ENCODE measurements around the gene KLHL20.
"Not testable (repeated sequence)": the region's sequence is repeated elsewhere in the genome, so short reads cannot be mapped to it uniquely, and the experiment has no call there.

KLHL20 gene

GRCh38 chr1:173714759-173715537 lies at the start of gene KLHL20:
Gene KLHL20, plus strand, starts transcription at chr1:173714981. Its CDS starts 1,063 bp downstream, at chr1:173716044.
- DNase-seq (ENCODE audit: low read depth) = peak; percentile 93

GRCh38 chr1:173666646-173667045 lies 48.1 kb upstream of the KLHL20 start:
- DNase-seq (ENCODE audit: low read depth) = peak; percentile 5

- peak; percentile 28 for DNase-seq (ENCODE audit: low read depth)
Observed at GRCh38 chr1:173669491-173669941, 45.3 kb upstream of the KLHL20 start, which contains the start of gene ANKRD45. Gene ANKRD45, minus strand, starts transcription at chr1:173669851. Its CDS starts 10,433 bp downstream, at chr1:173659418.

- DNase-seq (ENCODE audit: low read depth) = not testable (repeated sequence)
Observed at GRCh38 chr1:173674496-173674895, 40.3 kb upstream of the KLHL20 start.

- not testable (repeated sequence) for DNase-seq (ENCODE audit: low read depth)
Observed at GRCh38 chr1:173680152-173680551, 34.6 kb upstream of the KLHL20 start.

GRCh38 chr1:173682184-173682583 lies 32.6 kb upstream of the KLHL20 start:
- no peak for DNase-seq (ENCODE audit: low read depth)

- not testable (repeated sequence) for DNase-seq (ENCODE audit: low read depth)
Observed at GRCh38 chr1:173683838-173684237, 30.9 kb upstream of the KLHL20 start.

GRCh38 chr1:173685121-173685520 lies 29.7 kb upstream of the KLHL20 start:
- not testable (repeated sequence) for DNase-seq (ENCODE audit: low read depth)

GRCh38 chr1:173688300-173688699 lies 26.5 kb upstream of the KLHL20 start:
- DNase-seq (ENCODE audit: low read depth) = no peak

- DNase-seq (ENCODE audit: low read depth) = no peak
Observed at GRCh38 chr1:173693238-173693637, 21.5 kb upstream of the KLHL20 start.

- DNase-seq (ENCODE audit: low read depth) = not testable (repeated sequence)
Observed at GRCh38 chr1:173701299-173701698, 13.5 kb upstream of the KLHL20 start.

GRCh38 chr1:173702736-173703135 lies 12.0 kb upstream of the KLHL20 start:
- DNase-seq (ENCODE audit: low read depth) = no peak

- no peak for DNase-seq (ENCODE audit: low read depth)
Observed at GRCh38 chr1:173705117-173705516, 9.7 kb upstream of the KLHL20 start.

GRCh38 chr1:173708787-173709186 lies 6.0 kb upstream of the KLHL20 start:
- no peak for DNase-seq (ENCODE audit: low read depth)

GRCh38 chr1:173714441-173714758 lies 381 bp upstream of the KLHL20 start:
- no peak for DNase-seq (ENCODE audit: low read depth)

- no peak for DNase-seq (ENCODE audit: low read depth)
Observed at GRCh38 chr1:173715538-173715844, 710 bp downstream of the KLHL20 start.

- DNase-seq (ENCODE audit: low read depth) = no peak
Observed at GRCh38 chr1:173717238-173717637, 2.5 kb downstream of the KLHL20 start.

- not testable (repeated sequence) for DNase-seq (ENCODE audit: low read depth)
Observed at GRCh38 chr1:173731331-173731730, 16.6 kb downstream of the KLHL20 start.

GRCh38 chr1:173733912-173734311 lies 19.1 kb downstream of the KLHL20 start:
- DNase-seq (ENCODE audit: low read depth) = no peak

GRCh38 chr1:173736104-173736503 lies 21.3 kb downstream of the KLHL20 start:
- not testable (repeated sequence) for DNase-seq (ENCODE audit: low read depth)

GRCh38 chr1:173742203-173742886 lies 27.6 kb downstream of the KLHL20 start:
- DNase-seq (ENCODE audit: low read depth) = no peak

- DNase-seq (ENCODE audit: low read depth) = no peak
Observed at GRCh38 chr1:173744651-173745050, 29.9 kb downstream of the KLHL20 start.

GRCh38 chr1:173749137-173749536 lies 34.4 kb downstream of the KLHL20 start:
- DNase-seq (ENCODE audit: low read depth) = peak; percentile 10
